Body of pancreas (tissue), 4 donors: ENCODE measurements around the gene TBX15.

Experiments
- POLR2A ChIP-seq, 3 donors: fragments of 450-650 bp; IDR thresholded peaks; one replicate each; pipeline ENCODE4 v1.6.1; 2016; ENCODE audit warnings: antibody characterized with exemption in 3 of 3, mild to moderate bottlenecking in 2 of 3
- TF ChIP-seq, protein P1 (sequence below), 7 experiments: fragments of 450-650 bp in 4 of 7; fragments of 200-600 bp in 3 of 7; sonication (generic) in 3 of 7; IDR thresholded peaks; one replicate each; pipeline ENCODE4 v1.5.1; 2016 to 2019; ENCODE audit warnings: antibody characterized with exemption in 7 of 7

DNA sequence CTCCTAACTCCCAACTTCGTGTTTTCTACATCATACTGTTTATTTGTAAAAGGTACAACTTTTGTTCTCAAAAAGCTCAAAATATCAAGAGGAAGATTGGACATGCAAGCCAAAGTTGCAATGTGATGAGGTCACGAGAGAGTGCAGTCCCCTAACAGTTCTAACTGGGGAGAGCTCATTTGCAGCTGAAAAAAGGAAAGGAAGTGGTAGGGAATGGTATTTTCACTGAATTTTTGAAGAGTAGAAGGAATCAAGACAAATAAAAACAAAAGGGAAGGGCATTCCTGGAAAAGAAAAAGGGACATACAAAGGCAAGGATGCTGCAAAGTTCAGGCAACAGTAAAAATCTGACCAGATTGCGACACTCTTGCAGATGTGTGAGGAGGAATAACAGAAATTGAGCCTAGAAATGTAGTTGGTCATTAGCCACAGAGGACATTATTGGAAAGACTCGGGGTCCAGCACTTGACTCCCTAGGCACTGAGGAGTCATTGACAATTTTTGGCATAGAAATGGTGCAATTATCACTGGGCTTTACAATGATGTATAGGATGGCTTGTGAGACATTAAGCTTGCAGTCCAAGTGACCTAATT lies 67.9 kb downstream of the TBX15 start:
- no peak for TF ChIP-seq POLR2A (IDR thresholded peaks at IDR 0.05)
- TF ChIP-seq, protein P1, sequence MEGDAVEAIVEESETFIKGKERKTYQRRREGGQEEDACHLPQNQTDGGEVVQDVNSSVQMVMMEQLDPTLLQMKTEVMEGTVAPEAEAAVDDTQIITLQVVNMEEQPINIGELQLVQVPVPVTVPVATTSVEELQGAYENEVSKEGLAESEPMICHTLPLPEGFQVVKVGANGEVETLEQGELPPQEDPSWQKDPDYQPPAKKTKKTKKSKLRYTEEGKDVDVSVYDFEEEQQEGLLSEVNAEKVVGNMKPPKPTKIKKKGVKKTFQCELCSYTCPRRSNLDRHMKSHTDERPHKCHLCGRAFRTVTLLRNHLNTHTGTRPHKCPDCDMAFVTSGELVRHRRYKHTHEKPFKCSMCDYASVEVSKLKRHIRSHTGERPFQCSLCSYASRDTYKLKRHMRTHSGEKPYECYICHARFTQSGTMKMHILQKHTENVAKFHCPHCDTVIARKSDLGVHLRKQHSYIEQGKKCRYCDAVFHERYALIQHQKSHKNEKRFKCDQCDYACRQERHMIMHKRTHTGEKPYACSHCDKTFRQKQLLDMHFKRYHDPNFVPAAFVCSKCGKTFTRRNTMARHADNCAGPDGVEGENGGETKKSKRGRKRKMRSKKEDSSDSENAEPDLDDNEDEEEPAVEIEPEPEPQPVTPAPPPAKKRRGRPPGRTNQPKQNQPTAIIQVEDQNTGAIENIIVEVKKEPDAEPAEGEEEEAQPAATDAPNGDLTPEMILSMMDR (IDR thresholded peaks at IDR 0.05), result no peak
